Measurements from ENCODE around the gene FRMD4A.

- no peak for TF ChIP-seq CTCF (IDR thresholded peaks at IDR 0.05)
- TF ChIP-seq ZFX (IDR thresholded peaks at IDR 0.05; ENCODE audit: borderline replicate concordance), result no peak
These were observed 624.5 kb downstream of the FRMD4A start for GRCh38 chr10:13706175-13706574.
